CD4-positive, alpha-beta T cell (primary cell): Measurements from ENCODE around the gene DAPK2. TPM values are rescaled to one million over a fixed set of nuclear protein-coding genes. Genes with fewer than 3 reads are reported as not detected.

Source experiments
- ATAC-seq: fragments of 200-7000 bp; cut with Tn5 transposase; one replicate; pipeline ENCODE4 v1.10.0; 2022; ENCODE audit warnings: mild to moderate bottlenecking; ENCODE audit not compliant: poor library complexity
- CTCF ChIA-PET: fragments of 350-600 bp; sonication (Branson Sonifier 250); formaldehyde crosslinking; loops from one replicate; lab custom pipeline; 2021; ENCODE audit warnings: antibody characterized with exemption, inconsistent platforms; lab: Charles Lee
- POLR2A ChIA-PET: fragments of 350-600 bp; sonication (Branson Sonifier 250); formaldehyde crosslinking; loops from one replicate; lab custom pipeline; 2021; ENCODE audit warnings: antibody characterized with exemption, inconsistent platforms; lab: Charles Lee
- DNase-seq, 14 experiments: peaks; one replicate each; pipeline ENCODE4 v3.0.0-alpha.2; 2013 to 2020; ENCODE audit warnings: mixed read lengths in 2 of 14
- H3K27ac ChIP-seq, 2 donors: one replicate each; pipeline versions ENCODE4 v1.5.1 to v1.7.0; 2013; ENCODE audit warnings: low read length in 2 of 2, low read depth in 1 of 2, mild to moderate bottlenecking in 1 of 2
- H3K27me3 ChIP-seq, 2 experiments: 1 replicate in 1 of 2; 2 replicates in 1 of 2; pipeline versions ENCODE4 v1.6.1 to v1.7.0; 2013; ENCODE audit warnings: low read length in 2 of 2, control low read depth in 1 of 2, mild to moderate bottlenecking in 1 of 2, moderate library complexity in 1 of 2; ENCODE audit not compliant: insufficient read depth in 2 of 2, control insufficient read depth in 1 of 2
- H3K36me3 ChIP-seq: one replicate; pipeline ENCODE4 v1.6.1; 2013; ENCODE audit warnings: low read length, control low read depth; ENCODE audit not compliant: insufficient read depth
- H3K4me1 ChIP-seq: one replicate; pipeline ENCODE4 v1.6.1; 2013; ENCODE audit warnings: low read length, control low read depth; ENCODE audit not compliant: insufficient read depth
- H3K4me3 ChIP-seq: one replicate; pipeline ENCODE4 v1.5.1; 2013; ENCODE audit warnings: mild to moderate bottlenecking, low read length, moderate library complexity
- H3K9me3 ChIP-seq, 2 experiments: 1 replicate in 1 of 2; 2 replicates in 1 of 2; pipeline versions ENCODE4 v1.6.1 to v1.7.0; 2013; ENCODE audit warnings: low read length in 2 of 2, mild to moderate bottlenecking in 2 of 2, control low read depth in 1 of 2, moderate library complexity in 1 of 2; ENCODE audit not compliant: control insufficient read depth in 1 of 2, insufficient read depth in 1 of 2
- H3K27ac Mint-ChIP-seq: one replicate; pipeline ENCODE4 v1.8.0; 2020; ENCODE audit warnings: mixed read lengths
- H3K27me3 Mint-ChIP-seq: one replicate; pipeline ENCODE4 v1.8.0; 2021; ENCODE audit warnings: mixed read lengths
- H3K36me3 Mint-ChIP-seq: one replicate; pipeline ENCODE4 v1.8.0; 2021; ENCODE audit warnings: low read depth, mixed read lengths
- H3K4me1 Mint-ChIP-seq: one replicate; pipeline ENCODE4 v1.8.0; 2021; ENCODE audit warnings: low read depth, mixed read lengths
- H3K4me3 Mint-ChIP-seq: one replicate; pipeline ENCODE4 v1.8.0; 2020; ENCODE audit warnings: mild to moderate bottlenecking, mixed read lengths
- H3K9me3 Mint-ChIP-seq: one replicate; pipeline ENCODE4 v1.8.0; 2020; ENCODE audit warnings: mixed read lengths
- intact Hi-C, 2 experiments: fragments of 100-400 bp; cut with DNase I in 1 of 2; cut with micrococcal nuclease in 1 of 2; formaldehyde crosslinking; loops; one replicate each; pipeline versions ENCODE4 v1.15.1 to v1.9.0; 2023 to 2025; cut with DNase I, micrococcal nuclease
- total RNA-seq, 174 experiments: library from RNA in 2 of 174; stranded (reverse) in 2 of 174; gene quantifications; one replicate each; pipeline ENCODE4 v1.2.3 and lab custom pipeline; 2021 to 2026
- TF ChIP-seq, protein P1 (sequence below): fragments of 200-600 bp; IDR thresholded peaks from one replicate; pipeline ENCODE4 v1.8.0; 2022; ENCODE audit warnings: antibody characterized with exemption, mild to moderate bottlenecking

Gene DAPK2
- total RNA-seq, 2 experiments from 2014 or later: 1.3 to 1.6 TPM

DNA sequence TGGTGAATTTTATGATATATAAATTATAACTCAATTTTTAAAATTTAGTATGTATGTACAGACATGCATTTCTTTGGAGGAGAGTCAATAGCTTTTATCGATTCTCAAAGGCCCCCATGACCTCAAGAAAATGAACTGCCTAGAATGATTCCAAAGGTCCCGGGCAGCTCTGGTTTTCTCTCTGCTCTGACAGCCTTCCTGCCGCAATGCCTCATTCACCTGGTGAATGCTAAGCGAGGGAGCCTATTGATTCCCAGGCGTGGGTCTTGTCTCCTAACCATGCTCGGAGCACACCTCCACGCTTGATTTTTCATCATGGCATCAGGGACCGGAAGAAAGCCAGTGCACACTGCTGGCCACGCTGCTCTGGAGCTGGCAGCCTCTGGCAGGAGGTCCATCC, 132.9 kb downstream of the DAPK2 start:
- ChIA-PET POLR2A (no interaction called here), CTCF (no interaction called here)
- H3K27me3 Mint-ChIP-seq: no peaks in the 10 kb centered on the region
- H3K4me1 ChIP-seq: peaks cover 5% of the 10 kb centered on the region
- H3K9me3 ChIP-seq: no peaks in the 10 kb centered on the region
- H3K4me3 ChIP-seq: no peak overlapping the region
- TF ChIP-seq, protein P1, sequence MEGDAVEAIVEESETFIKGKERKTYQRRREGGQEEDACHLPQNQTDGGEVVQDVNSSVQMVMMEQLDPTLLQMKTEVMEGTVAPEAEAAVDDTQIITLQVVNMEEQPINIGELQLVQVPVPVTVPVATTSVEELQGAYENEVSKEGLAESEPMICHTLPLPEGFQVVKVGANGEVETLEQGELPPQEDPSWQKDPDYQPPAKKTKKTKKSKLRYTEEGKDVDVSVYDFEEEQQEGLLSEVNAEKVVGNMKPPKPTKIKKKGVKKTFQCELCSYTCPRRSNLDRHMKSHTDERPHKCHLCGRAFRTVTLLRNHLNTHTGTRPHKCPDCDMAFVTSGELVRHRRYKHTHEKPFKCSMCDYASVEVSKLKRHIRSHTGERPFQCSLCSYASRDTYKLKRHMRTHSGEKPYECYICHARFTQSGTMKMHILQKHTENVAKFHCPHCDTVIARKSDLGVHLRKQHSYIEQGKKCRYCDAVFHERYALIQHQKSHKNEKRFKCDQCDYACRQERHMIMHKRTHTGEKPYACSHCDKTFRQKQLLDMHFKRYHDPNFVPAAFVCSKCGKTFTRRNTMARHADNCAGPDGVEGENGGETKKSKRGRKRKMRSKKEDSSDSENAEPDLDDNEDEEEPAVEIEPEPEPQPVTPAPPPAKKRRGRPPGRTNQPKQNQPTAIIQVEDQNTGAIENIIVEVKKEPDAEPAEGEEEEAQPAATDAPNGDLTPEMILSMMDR: no peak
- intact Hi-C loops: no loop called here
- no peaks in the 10 kb centered on the region for H3K9me3 Mint-ChIP-seq
- H3K36me3 ChIP-seq: no peaks in the 10 kb centered on the region
- DNase-seq (no peak), ATAC-seq (no peak)
- no peak overlapping the region for H3K27ac ChIP-seq
- no peak overlapping the region for H3K4me3 Mint-ChIP-seq
- H3K27me3 ChIP-seq: no peaks in the 10 kb centered on the region
- no peaks in the 10 kb centered on the region for H3K36me3 Mint-ChIP-seq
- no peak overlapping the region for H3K27ac Mint-ChIP-seq
- peaks cover 6% of the 10 kb centered on the region for H3K4me1 Mint-ChIP-seq

DNA sequence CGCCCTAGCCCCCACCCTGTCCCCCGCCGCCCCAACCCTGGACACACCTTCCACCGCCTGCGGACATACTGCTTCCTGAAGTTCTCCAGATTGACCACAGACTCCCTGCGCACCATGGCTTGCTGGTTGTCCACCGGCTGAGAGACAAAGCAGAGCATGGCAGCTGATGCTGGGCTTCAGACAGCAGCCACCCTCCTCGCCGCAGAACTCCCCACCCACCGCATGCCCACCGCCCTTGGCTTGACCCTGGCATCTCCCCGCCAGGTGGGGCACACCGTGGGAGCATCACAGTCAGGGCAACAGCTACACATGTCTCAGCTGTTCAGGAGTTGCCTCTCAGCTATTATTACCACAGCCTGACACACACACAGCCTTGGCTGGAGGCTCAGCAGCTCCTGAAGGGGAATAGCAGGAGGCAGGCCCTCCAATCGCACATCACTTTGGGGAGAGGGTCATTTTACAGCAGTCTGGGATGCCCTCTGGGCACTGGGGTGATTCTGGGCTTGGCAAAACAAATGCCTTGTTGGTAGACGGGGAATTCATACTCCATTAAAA, 134.1 kb downstream of the DAPK2 start:
- no peaks in the 10 kb centered on the region for H3K36me3 Mint-ChIP-seq
- Histone ChIP-seq H3K36me3 (no peaks in the 10 kb centered on the region), H3K9me3 (no peaks in the 10 kb centered on the region), H3K4me3 (no peak overlapping the region), H3K27me3 (no peaks in the 10 kb centered on the region), H3K4me1 (peaks cover 11% of the 10 kb centered on the region), H3K27ac (no peak overlapping the region)
- POLR2A ChIA-PET: no interaction called here
- no peaks in the 10 kb centered on the region for H3K27me3 Mint-ChIP-seq
- H3K27ac Mint-ChIP-seq: no peak overlapping the region
- no peak overlapping the region for H3K4me3 Mint-ChIP-seq
- DNase-seq (no peak), ATAC-seq (no peak)
- TF ChIP-seq, protein P1: no peak
- H3K9me3 Mint-ChIP-seq: no peaks in the 10 kb centered on the region
- H3K4me1 Mint-ChIP-seq: peaks cover 10% of the 10 kb centered on the region
- CTCF ChIA-PET: interaction anchor here (0.6 to 1.5 kb wide), 3 partner anchors 8 to 302 kb away, joined by 3 read pairs; no protein-coding TSS in a partner anchor
- intact Hi-C loops: no loop called here

DNA sequence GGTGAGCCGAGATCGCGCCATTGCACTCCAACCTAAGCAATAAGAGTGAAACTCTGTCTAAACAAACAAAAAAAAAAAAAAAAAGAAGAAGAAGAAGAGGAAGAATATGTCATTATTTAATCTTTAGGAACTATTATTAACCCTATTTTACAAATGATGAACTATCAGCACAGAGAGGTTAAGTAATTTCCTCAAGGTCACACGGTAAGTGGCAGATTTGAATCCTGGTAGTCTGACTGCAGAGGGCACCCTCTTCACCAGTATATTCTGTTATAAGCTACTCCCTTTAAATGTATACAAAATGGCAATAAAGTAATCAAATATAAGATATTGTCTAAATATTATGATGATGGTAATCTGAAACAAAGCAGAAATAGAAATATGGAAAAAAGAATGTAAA, 135.1 kb downstream of the DAPK2 start:
- no peak overlapping the region for H3K27ac ChIP-seq
- Mint-ChIP-seq H3K27ac (no peak overlapping the region), H3K9me3 (no peaks in the 10 kb centered on the region), H3K36me3 (no peaks in the 10 kb centered on the region), H3K4me1 (peaks cover 20% of the 10 kb centered on the region), H3K4me3 (no peak overlapping the region), H3K27me3 (no peaks in the 10 kb centered on the region)
- ChIA-PET CTCF (interaction anchor here (1.0 to 1.5 kb wide), 2 partner anchors 99 to 301 kb away, joined by 3 read pairs; no protein-coding TSS in a partner anchor), POLR2A (no interaction called here)
- ATAC-seq (no peak), DNase-seq (no peak)
- no peak overlapping the region for H3K4me3 ChIP-seq
- no peaks in the 10 kb centered on the region for H3K9me3 ChIP-seq
- TF ChIP-seq, protein P1: no peak
- intact Hi-C loops: no loop called here
- H3K27me3 ChIP-seq: no peaks in the 10 kb centered on the region
- H3K36me3 ChIP-seq: no peaks in the 10 kb centered on the region
- peaks cover 20% of the 10 kb centered on the region for H3K4me1 ChIP-seq
